Gastroesophageal sphincter (tissue), 4 donors: ENCODE data around the gene NOL8. TPM values are rescaled to one million over a fixed set of nuclear protein-coding genes. Genes with fewer than 3 reads are reported as not detected.

ENCODE experiments used
- small RNA-seq, 4 donors: library from RNA; depleted of rRNA; stranded (forward); fragments of <200 nt; gene quantifications; one replicate each; pipeline ENCODE3, GENCODE V24; 2016
- total RNA-seq, 4 donors: library from RNA; depleted of rRNA; stranded (reverse); fragments of >200 nt; gene quantifications; one replicate each; pipeline ENCODE4 v1.1.0, GENCODE V29; 2016

NOL8 gene
- total RNA-seq, 4 donors from 2014 or later = 15.6 to 42.2 (median 24.4) TPM

Small RNA genes lying within 50 kb of the gene (small RNA-seq; reads per million reads assigned to genes)
- 0 reads per million in 4 donors for gene MIR3651
- 0.51 to 4.9 (median 0.58) reads per million in 4 donors for gene SNORA84

Other genes starting within 250 kb of the NOL8 start
- gene SPTLC1, start 209.9 kb downstream of the NOL8 start, total RNA-seq = 10 to 100 TPM; 56.0 to 73.9 (median 64.0) TPM
- 10 to 100 TPM; 56.6 to 78.8 (median 75.0) TPM for gene IARS1, start 31.7 kb downstream of the NOL8 start, total RNA-seq
- 1 to 10 TPM; 2.9 to 8.3 (median 4.9) TPM for gene CENPP, start 603 bp upstream of the NOL8 start, total RNA-seq
- 100 to 1,000 TPM in 1 of 4 donors, 10 to 100 TPM in 3; 12.9 to 101 (median 30.2) TPM for gene OGN, start 79.2 kb upstream of the NOL8 start, total RNA-seq
- gene OMD, start 99.1 kb upstream of the NOL8 start, total RNA-seq = 10 to 100 TPM; 11.4 to 45.2 (median 22.2) TPM
- gene ASPN, start 157.2 kb upstream of the NOL8 start, total RNA-seq = 10 to 100 TPM in 3 of 4 donors, 1 to 10 TPM in 1; 5.3 to 46.4 (median 27.3) TPM
- gene ECM2, start 210.6 kb upstream of the NOL8 start, total RNA-seq = 10 to 100 TPM in 3 of 4 donors, 1 to 10 TPM in 1; 8.2 to 20.1 (median 14.2) TPM